Fibroblast of upper back skin (primary cell): Measurements from ENCODE around the gene CHD5.

Source experiments
- DNase-seq: peaks from one replicate; pipeline ENCODE4 v3.0.0-alpha.2; 2013

Gene CHD5

GRCh38 chr1:6172549-6172948 is 7.6 kb downstream of the CHD5 start:
- DNase-seq = no peak

GRCh38 chr1:6171548-6172124 is 8.5 kb downstream of the CHD5 start:
- no peak for DNase-seq

- DNase-seq = no peak
Observed at GRCh38 chr1:6170742-6171201, 9.3 kb downstream of the CHD5 start.

GRCh38 chr1:6170116-6170741 is 9.9 kb downstream of the CHD5 start:
- no peak for DNase-seq

GRCh38 chr1:6168947-6169586 is 11.1 kb downstream of the CHD5 start:
- DNase-seq = no peak

GRCh38 chr1:6167391-6168303 is 12.5 kb downstream of the CHD5 start:
- DNase-seq = no peak

- no peak for DNase-seq
Observed at GRCh38 chr1:6166655-6167390, 13.3 kb downstream of the CHD5 start.

GRCh38 chr1:6166221-6166620 is 13.9 kb downstream of the CHD5 start:
- no peak for DNase-seq

GRCh38 chr1:6165441-6165985 is 14.6 kb downstream of the CHD5 start:
- no peak for DNase-seq

GRCh38 chr1:6165027-6165426 is 15.1 kb downstream of the CHD5 start:
- DNase-seq = no peak

GRCh38 chr1:6163973-6164617 is 16.0 kb downstream of the CHD5 start:
- DNase-seq = no peak

GRCh38 chr1:6163191-6163972 is 16.7 kb downstream of the CHD5 start:
- DNase-seq = no peak

GRCh38 chr1:6162773-6163172 is 17.3 kb downstream of the CHD5 start:
- no peak for DNase-seq

- DNase-seq = no peak
Observed at GRCh38 chr1:6162341-6162740, 17.8 kb downstream of the CHD5 start.

- no peak for DNase-seq
Observed at GRCh38 chr1:6158181-6158580, 21.9 kb downstream of the CHD5 start.

GRCh38 chr1:6157528-6158174 is 22.5 kb downstream of the CHD5 start:
- peak; percentile 21 for DNase-seq

GRCh38 chr1:6157132-6157527 is 23.0 kb downstream of the CHD5 start:
- DNase-seq = peak; percentile 17

- DNase-seq = no peak
Observed at GRCh38 chr1:6154525-6155319, 25.4 kb downstream of the CHD5 start.

GRCh38 chr1:6152882-6153281 is 27.2 kb downstream of the CHD5 start:
- no peak for DNase-seq

- DNase-seq = no peak
Observed at GRCh38 chr1:6152181-6152580, 27.9 kb downstream of the CHD5 start.
